Measurements from ENCODE around the gene DDX6.

GRCh38 chr11:118819334-118820024, 28.5 kb upstream of the DDX6 start:
- TF ChIP-seq CTCF (IDR thresholded peaks at IDR 0.05; ENCODE audit: control extremely low read depth in 1 of 3, insufficient read depth in 1 of 3, low read depth in 1 of 3, low read length in 3 of 3) (no peak), RFX5 (IDR thresholded peaks at IDR 0.05; ENCODE audit: borderline replicate concordance, low read depth, low read length) (no peak), SUZ12 (IDR thresholded peaks at IDR 0.05; ENCODE audit: low read length) (no peak)
